OCI-LY7 (cell line): ENCODE data around the gene DNAL4.

Experiments used
- EZH2phosphoT487 ChIP-seq: fragments of 200-600 bp; sonication (generic); IDR thresholded peaks from 2 replicates; pipeline ENCODE4 v1.6.1; 2018; ENCODE audit warnings: low read depth, borderline replicate concordance, mild to moderate bottlenecking, mixed run types, antibody characterized with exemption, low read length, moderate library complexity, mixed read lengths
- TF ChIP-seq, protein P1 (sequence below): fragments of 200-600 bp; sonication (generic); conservative IDR thresholded peaks from 2 replicates; pipeline ENCODE4 v1.5.1; 2014; ENCODE audit warnings: mild to moderate bottlenecking, antibody characterized with exemption, low read length, moderate library complexity, mixed read lengths

DNA sequence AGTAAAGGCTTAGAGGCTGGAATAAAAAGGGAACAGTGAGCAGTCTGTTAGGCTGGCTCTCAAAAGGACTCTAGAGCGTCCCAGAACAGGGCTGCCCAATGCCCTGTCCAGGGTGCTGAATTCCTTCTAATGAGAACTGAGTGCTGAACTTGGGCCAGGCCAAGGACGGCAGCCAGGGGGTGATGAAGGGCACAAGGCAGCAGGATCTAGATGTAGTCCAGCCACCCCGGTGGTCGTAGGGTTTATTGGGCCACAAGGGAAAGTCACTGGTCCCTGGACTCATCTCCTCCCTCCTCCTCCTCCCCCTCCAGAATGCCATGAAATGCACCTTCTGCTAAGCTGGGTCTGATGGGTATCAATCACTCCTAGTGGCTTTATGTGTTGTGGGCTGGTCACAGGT lies 30.6 kb upstream of the DNAL4 start:
- TF ChIP-seq, protein P1, sequence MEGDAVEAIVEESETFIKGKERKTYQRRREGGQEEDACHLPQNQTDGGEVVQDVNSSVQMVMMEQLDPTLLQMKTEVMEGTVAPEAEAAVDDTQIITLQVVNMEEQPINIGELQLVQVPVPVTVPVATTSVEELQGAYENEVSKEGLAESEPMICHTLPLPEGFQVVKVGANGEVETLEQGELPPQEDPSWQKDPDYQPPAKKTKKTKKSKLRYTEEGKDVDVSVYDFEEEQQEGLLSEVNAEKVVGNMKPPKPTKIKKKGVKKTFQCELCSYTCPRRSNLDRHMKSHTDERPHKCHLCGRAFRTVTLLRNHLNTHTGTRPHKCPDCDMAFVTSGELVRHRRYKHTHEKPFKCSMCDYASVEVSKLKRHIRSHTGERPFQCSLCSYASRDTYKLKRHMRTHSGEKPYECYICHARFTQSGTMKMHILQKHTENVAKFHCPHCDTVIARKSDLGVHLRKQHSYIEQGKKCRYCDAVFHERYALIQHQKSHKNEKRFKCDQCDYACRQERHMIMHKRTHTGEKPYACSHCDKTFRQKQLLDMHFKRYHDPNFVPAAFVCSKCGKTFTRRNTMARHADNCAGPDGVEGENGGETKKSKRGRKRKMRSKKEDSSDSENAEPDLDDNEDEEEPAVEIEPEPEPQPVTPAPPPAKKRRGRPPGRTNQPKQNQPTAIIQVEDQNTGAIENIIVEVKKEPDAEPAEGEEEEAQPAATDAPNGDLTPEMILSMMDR = 0 out of 2 replicates have a peak, but pooled peaks have one; percentile 29
- no peak for TF ChIP-seq EZH2phosphoT487
